ENCODE results near the gene SASS6. TPM values are rescaled to one million over a fixed set of nuclear protein-coding genes. Genes with fewer than 3 reads are reported as not detected.
A peak's percentile ranks its signal among the peaks of the same experiment; 100 is the strongest.

Gene SASS6
- total and polyA plus RNA-seq, 9 of the 15 experiments (the other 6 are each of a cell fraction or from before 2014, with no cell fraction given) = 11.6 to 34.1 (median 18.0) TPM

GRCh38 chr1:100065183-100065968, 67.4 kb downstream of the SASS6 start (continued):
- TF ChIP-seq ZBTB9 (CRISPR knock-in tag; IDR thresholded peaks at IDR 0.05) = no peak
- peak; percentile 69; the same call in 1 of the 2 replicates for TF ChIP-seq TOE1 (IDR thresholded peaks at IDR 0.05; ENCODE audit: borderline replicate concordance)
- TF ChIP-seq TOE1 (CRISPR knock-in tag; IDR thresholded peaks at IDR 0.05; ENCODE audit: borderline replicate concordance, low read depth) = no peak
- TF ChIP-seq CBX3 (IDR thresholded peaks at IDR 0.05; ENCODE audit: borderline replicate concordance in 1 of 2, low read length in 2 of 2) = no peak
- no peak for TF ChIP-seq NR0B1 (IDR thresholded peaks at IDR 0.05; ENCODE audit: partially characterized antibody)
- TF ChIP-seq RFX1 (IDR thresholded peaks at IDR 0.05) = no peak
- no peak for TF ChIP-seq ARID4B (CRISPR knock-in tag; IDR thresholded peaks at IDR 0.05)
- TF ChIP-seq ZEB2 (IDR thresholded peaks at IDR 0.05) = 0 out of 2 replicates have a peak, but pooled peaks have one; percentile 30
- TF ChIP-seq ZNF57 (CRISPR knock-in tag; IDR thresholded peaks at IDR 0.05) = no peak
- no peak for TF ChIP-seq TAF1 (IDR thresholded peaks at IDR 0.05; ENCODE audit: control insufficient read depth, extremely low read depth, insufficient read depth, low read length, severe bottlenecking)
- TF ChIP-seq NR2C2 (CRISPR knock-in tag; IDR thresholded peaks at IDR 0.05) = no peak
- no peak for TF ChIP-seq NR2C2 (tag; IDR thresholded peaks at IDR 0.05)
- TF ChIP-seq HINFP (tag; conservative IDR thresholded peaks at IDR 0.05; ENCODE audit: low read depth) = peak; percentile 76; the same call in 1 of the 2 replicates
- TF ChIP-seq CC2D1A (IDR thresholded peaks at IDR 0.05) = peak; percentile 66; the same call in 1 of the 2 replicates
- TF ChIP-seq ZNF707 (CRISPR knock-in tag; conservative IDR thresholded peaks at IDR 0.05) = no peak
- no peak for TF ChIP-seq PKNOX1 (IDR thresholded peaks at IDR 0.05)

All from K562 (cell line).